AG09309 (cell line): ENCODE data around the gene STPG1.
A peak's percentile ranks its signal among the peaks of the same experiment; 100 is the strongest.

Experiments used
- DNase-seq: peaks from one replicate; pipeline ENCODE4 v3.0.0-alpha.2; 2010; ENCODE audit warnings: low read depth
- H3K4me3 ChIP-seq: 2 replicates; pipeline ENCODE4 v1.5.1; 2011; ENCODE audit warnings: mild to moderate bottlenecking, low read depth, low read length, moderate library complexity; ENCODE audit not compliant: control insufficient read depth
- TF ChIP-seq, protein P1 (sequence below): IDR thresholded peaks from 2 replicates; pipeline ENCODE4 v1.5.1; 2011; ENCODE audit warnings: mild to moderate bottlenecking, low read depth, low read length, inconsistent platforms; ENCODE audit not compliant: insufficient read depth, control insufficient read depth; ENCODE audit errors: missing control alignments

STPG1 gene

DNA sequence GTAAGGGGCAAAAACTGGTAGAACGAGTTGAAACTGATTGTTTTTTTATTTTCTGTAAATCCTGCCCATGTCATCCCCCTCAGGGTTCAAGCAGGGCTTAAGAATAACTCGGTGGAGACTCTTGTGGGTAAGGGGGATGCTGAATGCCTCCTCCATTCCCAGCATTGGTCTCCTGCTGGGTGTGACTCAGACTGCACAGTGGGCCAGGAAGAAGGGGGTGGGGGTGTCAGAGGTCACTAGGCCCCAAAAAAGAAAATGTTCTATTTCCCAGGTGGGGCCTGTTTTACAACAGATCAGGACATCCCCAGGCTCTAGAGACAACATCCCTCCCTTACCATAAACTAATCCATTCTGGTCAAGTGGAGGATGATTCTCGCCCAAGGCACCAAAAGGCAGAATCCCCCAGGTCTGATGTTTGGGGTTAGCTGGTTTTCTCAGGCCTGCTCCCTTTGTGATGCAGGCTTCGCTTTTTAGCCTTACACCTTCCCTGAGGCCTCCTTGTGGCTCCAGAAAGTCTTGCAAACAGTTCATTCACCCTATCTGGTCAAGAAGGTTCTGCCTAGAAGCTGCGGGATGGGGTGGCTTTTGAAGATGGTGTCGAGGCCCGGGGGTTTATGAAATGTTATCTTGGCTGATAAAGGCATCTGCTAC lies 105.1 kb downstream of the STPG1 start:
- H3K4me3 ChIP-seq: no peak overlapping the region
- TF ChIP-seq, protein P1, sequence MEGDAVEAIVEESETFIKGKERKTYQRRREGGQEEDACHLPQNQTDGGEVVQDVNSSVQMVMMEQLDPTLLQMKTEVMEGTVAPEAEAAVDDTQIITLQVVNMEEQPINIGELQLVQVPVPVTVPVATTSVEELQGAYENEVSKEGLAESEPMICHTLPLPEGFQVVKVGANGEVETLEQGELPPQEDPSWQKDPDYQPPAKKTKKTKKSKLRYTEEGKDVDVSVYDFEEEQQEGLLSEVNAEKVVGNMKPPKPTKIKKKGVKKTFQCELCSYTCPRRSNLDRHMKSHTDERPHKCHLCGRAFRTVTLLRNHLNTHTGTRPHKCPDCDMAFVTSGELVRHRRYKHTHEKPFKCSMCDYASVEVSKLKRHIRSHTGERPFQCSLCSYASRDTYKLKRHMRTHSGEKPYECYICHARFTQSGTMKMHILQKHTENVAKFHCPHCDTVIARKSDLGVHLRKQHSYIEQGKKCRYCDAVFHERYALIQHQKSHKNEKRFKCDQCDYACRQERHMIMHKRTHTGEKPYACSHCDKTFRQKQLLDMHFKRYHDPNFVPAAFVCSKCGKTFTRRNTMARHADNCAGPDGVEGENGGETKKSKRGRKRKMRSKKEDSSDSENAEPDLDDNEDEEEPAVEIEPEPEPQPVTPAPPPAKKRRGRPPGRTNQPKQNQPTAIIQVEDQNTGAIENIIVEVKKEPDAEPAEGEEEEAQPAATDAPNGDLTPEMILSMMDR: peak; percentile 52
- no peak for DNase-seq
